AML-193 (cell line): Measurements from ENCODE around the gene RFTN1.

ENCODE experiments used
- DNase-seq, 2 experiments: peaks; one replicate each; lab custom pipeline; 2025; lab: John Stamatoyannopoulos, UW

The RFTN1 gene

GRCh38 chr3:16355828-16356227, 157.7 kb downstream of the RFTN1 start:
- DNase-seq: no peak

- DNase-seq: no peak
Observed at GRCh38 chr3:16354291-16354690, 159.2 kb downstream of the RFTN1 start.

GRCh38 chr3:16352428-16352827, 161.1 kb downstream of the RFTN1 start:
- DNase-seq: no peak

GRCh38 chr3:16350597-16351318, 162.7 kb downstream of the RFTN1 start:
- no peak for DNase-seq

- DNase-seq: no peak
Observed at GRCh38 chr3:16349986-16350596, 163.4 kb downstream of the RFTN1 start.

- no peak for DNase-seq
Observed at GRCh38 chr3:16347548-16347947, 166.0 kb downstream of the RFTN1 start.

GRCh38 chr3:16346413-16347081, 167.0 kb downstream of the RFTN1 start:
- DNase-seq: no peak

GRCh38 chr3:16343101-16343500, 170.4 kb downstream of the RFTN1 start:
- DNase-seq: no peak

- peak; percentile 87 for DNase-seq
Observed at GRCh38 chr3:16338999-16339398, 174.5 kb downstream of the RFTN1 start.

GRCh38 chr3:16337856-16338540, 175.5 kb downstream of the RFTN1 start:
- peak; percentile 35 to 47 for DNase-seq

- no peak for DNase-seq
Observed at GRCh38 chr3:16336825-16337224, 176.7 kb downstream of the RFTN1 start.

- DNase-seq: no peak
Observed at GRCh38 chr3:16335772-16336645, 177.5 kb downstream of the RFTN1 start.

GRCh38 chr3:16335333-16335732, 178.2 kb downstream of the RFTN1 start:
- DNase-seq: no peak

- DNase-seq: no peak
Observed at GRCh38 chr3:16334909-16335308, 178.6 kb downstream of the RFTN1 start.

GRCh38 chr3:16332904-16333426, 180.5 kb downstream of the RFTN1 start:
- no peak for DNase-seq

- DNase-seq: no peak
Observed at GRCh38 chr3:16331319-16331883, 182.1 kb downstream of the RFTN1 start.

- DNase-seq: no peak
Observed at GRCh38 chr3:16330351-16330750, 183.1 kb downstream of the RFTN1 start.

GRCh38 chr3:16329826-16330129, 183.7 kb downstream of the RFTN1 start:
- DNase-seq: no peak

- DNase-seq: no peak
Observed at GRCh38 chr3:16329036-16329825, 184.3 kb downstream of the RFTN1 start.

- DNase-seq: no peak
Observed at GRCh38 chr3:16328124-16328523, 185.4 kb downstream of the RFTN1 start.
